Neuron (in vitro differentiated cells): ENCODE data around the gene ITPR3.
A peak's percentile ranks its signal among the peaks of the same experiment; 100 is the strongest.

ENCODE experiments used
- H2AFZ ChIP-seq: one replicate; pipeline ENCODE4 v1.6.1; 2013; ENCODE audit warnings: low read depth, mild to moderate bottlenecking, inconsistent platforms, low read length, moderate library complexity
- H3K27me3 ChIP-seq: one replicate; pipeline ENCODE4 v1.6.1; 2013; ENCODE audit warnings: low read length; ENCODE audit not compliant: insufficient read depth
- H3K36me3 ChIP-seq: one replicate; pipeline ENCODE4 v1.6.1; 2013; ENCODE audit warnings: low read length; ENCODE audit not compliant: insufficient read depth
- H3K4me1 ChIP-seq: one replicate; pipeline ENCODE4 v1.6.1; 2013; ENCODE audit warnings: low read length; ENCODE audit not compliant: insufficient read depth
- H3K4me3 ChIP-seq: 2 replicates; pipeline ENCODE4 v1.5.1; 2013; ENCODE audit warnings: mild to moderate bottlenecking, low read length, moderate library complexity
- H3K9me3 ChIP-seq: one replicate; pipeline ENCODE4 v1.6.1; 2013; ENCODE audit warnings: low read length

ITPR3 gene

DNA sequence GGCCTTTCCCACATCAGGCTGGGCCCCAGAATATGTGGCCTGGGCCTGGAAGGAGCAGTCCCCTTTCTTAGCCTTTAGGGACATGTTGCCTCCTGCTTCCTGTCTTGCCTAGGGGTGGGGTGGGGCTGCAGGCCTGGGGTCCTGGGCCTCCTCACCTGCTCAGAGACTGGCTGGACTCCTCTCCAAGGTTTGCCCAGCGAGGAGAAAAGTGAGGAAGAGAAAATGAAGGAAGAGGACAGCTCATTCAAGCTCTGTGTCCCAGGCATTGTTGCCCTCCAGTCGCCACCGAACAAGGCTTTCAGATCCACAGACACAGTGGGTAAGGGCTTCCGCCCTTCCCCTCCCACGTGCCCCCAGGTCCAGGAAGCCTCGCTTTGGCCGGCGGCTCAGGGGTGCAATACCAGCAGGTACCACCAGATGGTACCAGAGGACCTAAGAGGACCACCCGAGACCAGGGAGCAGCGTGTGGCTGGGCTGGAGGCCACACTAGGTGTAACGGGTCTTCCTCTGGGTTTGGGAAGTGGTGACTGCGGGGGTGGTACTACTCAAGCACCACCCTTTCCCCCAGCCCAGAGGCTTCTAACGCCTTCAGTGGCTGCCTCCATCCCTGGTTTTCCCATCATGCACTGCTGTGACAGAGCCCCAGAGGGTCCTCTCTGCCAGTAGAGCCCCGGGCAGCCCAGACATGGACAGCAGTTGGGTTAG, 35.6 kb upstream of the ITPR3 start:
- Histone ChIP-seq H3K4me3 (peak overlapping the region; percentile 26), H3K27me3 (peaks cover 12% of the 10 kb centered on the region), H3K4me1 (peaks cover 5% of the 10 kb centered on the region), H2AFZ (no peak overlapping the region), H3K36me3 (no peaks in the 10 kb centered on the region), H3K9me3 (no peaks in the 10 kb centered on the region)

DNA sequence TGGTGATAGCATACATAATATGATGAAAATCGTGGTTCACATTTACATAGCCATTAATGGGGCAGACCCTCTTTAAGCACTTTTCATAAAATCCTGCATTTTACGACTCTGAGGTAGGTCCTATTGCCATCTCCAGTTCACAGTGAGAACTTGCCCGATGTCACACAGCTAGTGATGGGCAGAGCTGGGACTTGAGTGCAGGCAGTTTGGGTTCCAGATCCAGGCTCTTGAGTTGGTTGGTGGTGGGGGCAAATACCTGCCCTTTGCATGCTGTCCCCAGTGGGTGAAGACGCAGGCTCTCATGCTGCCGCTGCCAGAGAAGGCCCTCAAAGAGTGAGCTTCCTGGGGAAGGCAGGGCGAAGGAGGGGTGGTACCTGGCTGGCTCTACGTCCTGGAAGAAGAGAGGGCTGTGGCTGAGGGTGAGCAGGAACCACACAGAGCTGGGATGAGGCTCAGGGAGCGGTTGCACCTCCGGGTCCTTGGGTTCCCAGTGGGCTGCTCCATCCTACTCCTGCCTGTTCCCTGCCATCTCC, 34.9 kb upstream of the ITPR3 start:
- Histone ChIP-seq H2AFZ (no peak overlapping the region), H3K4me1 (peaks cover 9% of the 10 kb centered on the region), H3K9me3 (no peaks in the 10 kb centered on the region), H3K4me3 (no peak overlapping the region), H3K36me3 (no peaks in the 10 kb centered on the region), H3K27me3 (peaks cover 12% of the 10 kb centered on the region)

DNA sequence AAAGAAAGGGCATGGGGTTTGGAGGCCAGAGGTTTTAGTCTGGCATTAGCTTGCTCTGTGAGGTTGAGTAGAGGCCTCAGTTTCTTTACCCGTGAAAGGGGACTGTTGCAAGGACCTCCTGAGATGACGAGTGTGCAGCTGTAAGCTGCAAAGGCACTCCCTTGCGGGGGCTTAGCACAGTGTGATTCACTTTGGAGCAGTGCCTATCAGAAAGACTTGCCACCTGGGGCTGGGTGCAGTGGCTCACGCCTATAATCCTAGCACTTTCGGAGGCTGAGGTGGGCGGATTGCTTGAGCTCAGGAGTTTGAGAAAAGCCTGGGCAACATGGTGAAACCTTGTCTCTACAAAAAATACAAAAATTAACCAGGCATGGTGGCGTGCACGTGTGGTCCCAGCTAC, 33.6 kb upstream of the ITPR3 start:
- Histone ChIP-seq H3K4me3 (no peak overlapping the region), H3K36me3 (no peaks in the 10 kb centered on the region), H3K9me3 (no peaks in the 10 kb centered on the region), H2AFZ (no peak overlapping the region), H3K4me1 (peaks cover 9% of the 10 kb centered on the region), H3K27me3 (peaks cover 12% of the 10 kb centered on the region)

DNA sequence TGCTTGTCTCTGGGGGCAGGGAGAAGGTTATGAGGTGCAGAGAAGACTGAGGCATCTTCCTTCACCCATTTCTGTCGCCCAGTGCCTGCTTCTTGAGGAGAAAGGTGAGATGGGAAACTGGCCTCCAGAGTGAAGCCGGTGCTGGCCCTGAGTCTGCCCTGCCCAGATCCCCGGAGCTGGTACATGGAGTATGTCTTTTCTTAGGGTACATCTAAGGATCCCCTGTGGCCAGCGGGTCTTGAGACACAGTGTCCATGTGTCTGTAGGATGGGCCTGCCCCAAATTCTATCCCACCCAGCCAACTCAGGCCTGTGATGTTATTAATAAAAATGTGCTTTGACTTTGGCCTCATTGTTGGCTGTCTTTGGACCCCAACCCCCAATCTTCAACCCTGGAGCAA, 32.2 kb upstream of the ITPR3 start:
- Histone ChIP-seq H3K36me3 (no peaks in the 10 kb centered on the region), H2AFZ (no peak overlapping the region), H3K9me3 (no peaks in the 10 kb centered on the region), H3K27me3 (peaks cover 12% of the 10 kb centered on the region), H3K4me1 (peaks cover 9% of the 10 kb centered on the region), H3K4me3 (no peak overlapping the region)

DNA sequence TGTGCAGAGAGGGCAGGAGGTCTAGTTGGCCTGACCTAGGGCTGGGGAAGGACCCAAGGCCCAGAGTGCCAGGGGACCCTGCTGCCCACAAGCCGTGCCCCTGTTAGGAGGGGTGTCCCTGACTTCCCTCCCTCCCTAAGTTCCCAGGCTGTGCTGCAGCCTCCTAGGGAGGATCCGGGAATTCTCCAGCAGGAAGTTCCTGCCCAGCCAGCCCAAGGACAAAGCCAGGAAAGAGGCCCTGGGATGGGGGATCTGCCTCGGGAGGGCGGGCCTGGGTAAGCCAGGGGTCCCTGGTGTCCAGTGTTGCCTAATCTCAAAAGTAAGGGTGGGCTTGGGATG, 31.8 kb upstream of the ITPR3 start:
- H3K36me3 ChIP-seq: no peaks in the 10 kb centered on the region

DNA sequence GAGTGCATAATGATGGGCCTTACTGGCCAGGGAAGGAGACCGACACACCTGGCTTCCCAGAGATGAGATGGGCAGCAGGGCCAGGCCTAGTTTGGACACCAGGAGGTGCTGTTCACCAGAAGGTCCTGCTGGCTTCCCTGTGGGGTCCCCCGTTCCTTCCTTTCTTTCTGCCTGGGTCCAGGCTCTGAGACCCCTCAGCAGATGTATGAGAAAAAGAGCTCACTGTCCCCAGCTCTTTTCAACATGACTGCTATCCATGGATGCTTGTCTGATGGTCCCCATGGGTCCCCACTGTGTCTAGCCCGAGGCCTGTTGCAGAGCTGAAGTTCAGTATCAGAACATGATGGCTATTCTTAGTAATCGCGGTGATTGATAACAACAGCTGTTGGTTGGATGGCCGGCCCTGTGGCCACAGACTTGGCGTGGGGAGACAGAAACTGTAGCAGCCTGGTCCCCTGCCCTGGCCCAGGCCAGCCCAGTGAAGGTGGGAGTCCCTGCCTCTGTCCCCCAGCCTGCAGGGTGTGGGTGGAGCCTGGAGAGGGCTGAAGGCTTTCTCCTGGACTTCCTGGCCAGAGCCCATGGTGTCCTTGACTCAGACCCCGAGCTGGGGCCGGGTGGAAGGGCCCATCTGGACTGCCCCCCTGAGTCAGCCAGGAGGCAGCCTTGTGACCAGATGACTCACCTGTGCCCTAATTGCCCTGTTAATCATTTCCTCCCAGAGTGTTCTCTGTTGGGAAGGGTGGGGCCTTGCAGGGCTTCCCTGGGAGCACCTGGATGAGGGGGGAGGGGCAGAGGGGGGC, 31.2 kb upstream of the ITPR3 start:
- Histone ChIP-seq H3K4me1 (peaks cover 9% of the 10 kb centered on the region), H3K36me3 (no peaks in the 10 kb centered on the region), H2AFZ (no peak overlapping the region), H3K9me3 (no peaks in the 10 kb centered on the region), H3K27me3 (peaks cover 2% of the 10 kb centered on the region), H3K4me3 (no peak overlapping the region)

More for the DNA sequence above, 31.8 kb upstream of the ITPR3 start:
- Histone ChIP-seq H3K4me3 (no peak overlapping the region), H2AFZ (no peak overlapping the region), H3K9me3 (no peaks in the 10 kb centered on the region), H3K4me1 (peaks cover 9% of the 10 kb centered on the region), H3K27me3 (peaks cover 7% of the 10 kb centered on the region)

DNA sequence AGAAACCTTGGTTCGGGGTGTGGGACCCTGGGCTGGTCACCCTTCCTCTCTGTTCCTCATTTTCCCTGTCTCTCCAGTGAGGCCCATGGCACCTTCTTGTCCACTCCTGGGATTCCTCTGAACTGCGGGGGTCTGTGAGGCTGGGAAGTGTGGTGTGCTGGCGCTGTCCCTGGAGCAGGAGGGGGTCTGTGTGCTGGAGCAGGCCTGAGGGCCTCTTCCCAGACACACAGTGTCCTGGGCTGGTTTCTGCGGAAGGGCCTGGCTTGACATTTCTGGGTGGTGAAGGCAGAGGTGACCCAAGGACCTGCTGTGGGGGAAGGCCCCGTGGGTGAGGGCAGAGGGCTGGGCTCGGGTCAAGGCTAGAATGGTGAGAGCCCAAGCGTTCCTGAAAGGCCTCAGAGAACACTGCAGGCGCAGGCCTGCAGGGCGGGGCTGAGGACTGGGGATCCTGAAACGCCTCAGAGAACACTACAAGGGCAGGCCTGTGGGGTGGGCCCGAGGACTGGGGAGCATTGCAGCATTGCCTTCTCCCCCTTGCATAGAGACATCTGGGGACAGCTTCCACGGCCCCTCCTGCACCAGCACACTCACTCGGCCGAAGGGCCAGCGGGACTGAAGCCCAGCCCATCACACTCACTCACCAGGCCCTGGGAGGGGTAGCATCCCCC, 30.5 kb upstream of the ITPR3 start:
- Histone ChIP-seq H3K27me3 (peaks cover 2% of the 10 kb centered on the region), H3K36me3 (no peaks in the 10 kb centered on the region), H2AFZ (no peak overlapping the region), H3K4me1 (peaks cover 9% of the 10 kb centered on the region), H3K4me3 (no peak overlapping the region), H3K9me3 (no peaks in the 10 kb centered on the region)

DNA sequence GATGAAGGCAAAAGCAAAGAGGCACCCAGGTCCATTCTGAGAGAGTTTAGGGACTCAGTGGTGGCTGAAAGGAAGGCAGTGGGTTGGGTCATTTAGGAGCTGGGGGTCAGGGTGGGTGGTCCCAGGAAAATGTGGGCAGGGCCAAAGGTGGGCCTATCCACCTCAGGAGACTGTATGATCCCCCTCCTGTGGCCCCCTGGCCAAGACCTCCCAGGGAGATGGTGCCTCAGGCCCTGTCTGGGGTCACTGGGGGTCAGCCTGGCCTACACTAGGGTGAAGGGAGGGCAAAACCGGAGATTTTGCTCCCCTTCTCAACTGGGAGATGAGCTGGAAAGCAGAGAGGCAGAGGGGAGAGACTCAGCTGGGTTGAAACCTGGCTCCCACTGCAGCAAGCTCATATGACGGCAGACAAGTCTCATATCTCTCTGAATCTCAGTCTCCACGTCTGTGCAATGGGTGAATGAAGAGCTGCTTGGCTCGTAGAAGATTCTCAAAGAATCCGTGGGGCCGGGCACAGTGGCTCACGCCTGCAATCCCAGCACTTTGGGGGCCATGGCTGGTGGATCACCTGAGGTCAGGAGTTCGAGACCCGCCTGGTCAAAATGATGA, 29.6 kb upstream of the ITPR3 start:
- peaks cover 2% of the 10 kb centered on the region for H3K27me3 ChIP-seq
- H3K36me3 ChIP-seq: no peaks in the 10 kb centered on the region
- H3K4me1 ChIP-seq: peaks cover 9% of the 10 kb centered on the region
- no peaks in the 10 kb centered on the region for H3K9me3 ChIP-seq
- no peak overlapping the region for H2AFZ ChIP-seq
- H3K4me3 ChIP-seq: no peak overlapping the region

DNA sequence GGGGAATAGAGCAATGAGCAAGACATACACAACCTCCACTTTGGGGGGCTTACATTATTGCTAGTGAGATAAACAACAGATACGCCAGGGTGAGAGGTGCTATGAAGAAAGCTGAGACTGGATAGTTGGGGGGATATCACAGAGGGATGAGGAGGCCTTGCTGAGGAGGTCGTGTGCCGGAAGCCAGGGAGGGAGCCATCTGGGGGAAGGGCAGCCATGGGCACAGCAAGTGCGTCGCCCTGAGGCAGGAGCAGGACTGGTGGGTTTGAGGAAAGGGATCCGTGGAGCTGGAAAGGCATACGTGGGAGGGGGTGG, 28.9 kb upstream of the ITPR3 start:
- no peaks in the 10 kb centered on the region for H3K36me3 ChIP-seq
- peaks cover 9% of the 10 kb centered on the region for H3K4me1 ChIP-seq
- no peak overlapping the region for H3K4me3 ChIP-seq
- no peak overlapping the region for H2AFZ ChIP-seq
- peaks cover 2% of the 10 kb centered on the region for H3K27me3 ChIP-seq
- no peaks in the 10 kb centered on the region for H3K9me3 ChIP-seq

DNA sequence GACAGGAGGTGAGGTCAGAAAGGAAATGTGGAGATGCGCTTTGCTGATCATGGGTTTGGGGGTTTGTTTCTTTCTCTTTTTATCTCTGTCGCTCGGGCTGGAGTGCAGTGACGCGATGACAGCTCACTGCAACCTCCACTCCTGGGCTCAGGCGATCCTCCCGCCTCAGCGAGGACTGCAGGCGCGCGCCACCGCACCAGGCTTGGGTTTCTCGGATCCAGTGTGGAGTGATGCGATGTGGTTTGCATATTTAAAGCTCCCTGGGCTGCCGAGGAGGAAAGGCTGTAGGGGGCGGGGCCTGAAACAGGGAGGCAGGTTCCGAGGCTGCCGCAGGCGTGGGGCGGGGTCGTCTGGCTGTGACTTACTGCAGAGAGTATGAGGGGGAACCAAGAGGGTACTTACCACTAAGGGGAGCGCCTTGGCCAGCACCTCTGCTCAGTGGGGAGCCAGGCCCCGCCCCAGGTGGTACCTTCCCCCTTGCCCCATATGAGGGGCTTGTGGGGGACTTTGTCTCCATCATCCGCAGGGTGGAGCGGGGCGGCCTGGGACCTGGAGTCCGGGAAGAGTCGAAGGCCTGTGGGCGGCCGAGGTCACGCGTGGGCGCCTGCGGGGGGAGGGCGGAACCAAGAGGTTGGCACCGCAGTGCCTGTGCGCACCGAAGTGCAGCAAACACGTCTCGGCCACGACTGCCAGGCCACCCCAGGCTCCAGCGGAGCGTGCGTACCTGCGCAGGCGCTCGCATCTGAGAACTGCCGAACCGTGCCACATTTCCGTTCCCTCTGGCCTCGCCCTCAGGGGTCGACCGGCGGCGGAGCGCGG, 28.3 kb upstream of the ITPR3 start:
- Histone ChIP-seq H3K27me3 (peaks cover 2% of the 10 kb centered on the region), H2AFZ (no peak overlapping the region), H3K4me3 (no peak overlapping the region), H3K4me1 (peaks cover 9% of the 10 kb centered on the region), H3K36me3 (no peaks in the 10 kb centered on the region), H3K9me3 (no peaks in the 10 kb centered on the region)

DNA sequence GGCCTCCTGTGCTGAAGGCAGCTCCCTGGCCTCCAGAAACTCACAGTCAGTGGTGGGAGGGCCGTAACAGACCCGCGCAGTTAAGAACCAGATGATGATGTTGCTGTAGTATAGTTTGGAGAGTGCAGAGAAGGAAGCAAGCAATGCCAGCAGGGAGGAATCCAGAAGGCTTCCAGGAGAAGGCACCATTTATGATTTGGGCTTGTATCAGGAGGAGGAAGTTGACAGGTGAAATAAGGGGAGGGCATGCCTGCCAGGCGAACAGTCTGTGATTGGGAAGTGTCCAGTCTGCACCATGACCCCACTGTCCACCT, 27.8 kb upstream of the ITPR3 start:
- peaks cover 2% of the 10 kb centered on the region for H3K27me3 ChIP-seq
- H3K4me1 ChIP-seq: peaks cover 9% of the 10 kb centered on the region
- H3K4me3 ChIP-seq: no peak overlapping the region
- no peaks in the 10 kb centered on the region for H3K9me3 ChIP-seq
- no peak overlapping the region for H2AFZ ChIP-seq
- H3K36me3 ChIP-seq: no peaks in the 10 kb centered on the region

DNA sequence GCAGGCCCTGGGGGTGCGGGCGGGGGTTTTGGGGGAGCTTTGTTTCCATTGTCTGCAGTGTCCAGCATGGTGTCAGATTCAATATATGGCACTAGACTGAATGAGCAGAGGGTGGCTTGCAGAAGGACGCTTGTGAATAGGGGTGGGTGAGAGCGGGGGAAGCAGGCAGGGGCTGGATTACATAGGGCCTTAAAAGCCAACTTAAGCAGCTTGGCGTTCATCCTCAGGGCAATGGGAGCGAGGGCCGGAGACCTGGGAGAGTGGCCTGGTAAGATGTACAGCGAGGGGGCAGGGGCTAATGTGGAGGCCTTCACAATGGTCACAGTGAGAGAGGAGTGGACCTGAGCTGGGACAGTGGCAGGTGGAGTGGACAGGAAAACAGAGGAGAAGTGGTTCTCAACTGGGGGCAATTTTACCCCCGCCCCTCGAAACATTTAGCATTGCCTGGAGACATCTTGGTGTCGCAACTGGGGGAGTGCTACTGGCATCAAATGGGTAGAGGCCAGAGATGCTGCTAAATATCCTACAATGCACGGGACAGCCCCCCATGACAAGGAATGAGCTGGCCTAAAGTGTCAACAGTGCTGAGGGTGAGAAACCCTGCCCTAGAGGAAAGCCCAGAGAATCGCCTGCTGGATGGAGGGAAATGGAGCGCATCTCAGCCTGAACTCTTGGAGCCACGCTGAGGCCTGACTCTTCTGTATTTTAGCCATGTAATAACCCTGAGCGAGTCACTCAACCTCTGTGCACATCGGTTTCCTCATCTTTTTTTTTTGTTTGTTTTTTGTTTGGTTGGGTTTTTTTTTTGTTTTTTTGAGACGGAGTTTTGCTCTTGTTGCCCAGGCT, 25.9 kb upstream of the ITPR3 start:
- Histone ChIP-seq H3K4me1 (peaks cover 6% of the 10 kb centered on the region), H3K9me3 (no peaks in the 10 kb centered on the region), H2AFZ (no peak overlapping the region), H3K27me3 (peaks cover 2% of the 10 kb centered on the region), H3K4me3 (no peak overlapping the region), H3K36me3 (no peaks in the 10 kb centered on the region)
